ENCODE data around the gene RTN4R. TPM values are rescaled to one million over a fixed set of nuclear protein-coding genes. Genes with fewer than 3 reads are reported as not detected.

Gene RTN4R
- total and polyA plus RNA-seq, 2 of the 13 experiments (the other 11 are each of a cell fraction or from before 2014, with no cell fraction given): 0.22 to 0.77 TPM

DNA sequence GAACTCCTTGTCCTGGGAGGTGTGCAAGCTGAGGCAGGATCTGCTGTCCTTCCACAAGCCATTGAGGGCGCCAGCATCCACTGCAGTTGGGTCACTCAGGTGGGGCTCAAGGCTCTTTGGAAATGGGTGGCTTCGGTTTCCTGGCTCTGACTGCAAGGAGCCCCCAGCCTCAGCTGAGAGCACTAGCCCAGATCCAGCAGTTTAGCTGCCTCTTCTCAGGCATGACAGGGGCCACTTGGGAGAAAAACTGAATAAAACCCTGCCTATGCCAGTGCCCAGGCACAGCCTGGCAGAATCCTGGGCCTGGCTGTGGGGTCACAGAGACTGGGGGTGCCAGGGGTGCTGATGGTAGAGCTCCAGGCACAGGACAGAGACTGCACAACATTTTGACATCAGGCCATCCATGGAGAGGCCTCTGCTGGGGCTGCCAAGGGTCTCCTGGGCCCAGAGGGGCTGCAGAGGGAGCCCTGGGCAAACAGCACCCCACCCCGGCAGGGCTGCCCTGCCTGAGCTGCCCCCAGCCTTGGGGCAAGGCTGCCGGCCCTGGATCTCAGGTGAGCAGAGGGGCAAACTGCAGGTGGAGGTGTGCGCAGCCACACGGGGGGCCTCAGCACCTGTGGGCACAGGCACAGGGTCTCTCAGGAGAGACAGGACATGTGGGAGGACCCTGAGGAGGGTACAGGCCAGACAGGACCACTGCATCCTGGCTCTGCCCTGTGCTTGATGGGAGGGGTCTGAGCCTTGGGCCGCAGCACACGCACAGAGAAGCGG lies 28.3 kb downstream of the RTN4R start:
- no peak overlapping the region for H3K4me3 ChIP-seq (replicated peaks in 1 of 3; ENCODE audit: insufficient read depth in 1 of 3, low read depth in 2 of 3, low read length in 3 of 3)
- H3K9me3 ChIP-seq (ENCODE audit: low read length): no peaks in the 10 kb centered on the region
- H4K20me1 ChIP-seq (ENCODE audit: insufficient read depth, low read length): 0 out of 2 replicates have a peak, but pooled peaks cover 2% of the 10 kb centered on the region
- ATAC-seq: no peak
- no peak overlapping the region for H3K4me2 ChIP-seq (ENCODE audit: low read depth, low read length)
- TF ChIP-seq TFE3 (CRISPR knock-in tag; IDR thresholded peaks at IDR 0.05) (no peak), PHF5A (CRISPR knock-in tag; IDR thresholded peaks at IDR 0.05; ENCODE audit: low read depth, unreplicated experiment) (no peak), THAP11 (CRISPR knock-in tag; IDR thresholded peaks at IDR 0.05) (no peak), ZNF33B (CRISPR knock-in tag; IDR thresholded peaks at IDR 0.05) (no peak), ZNF296 (CRISPR knock-in tag; conservative IDR thresholded peaks at IDR 0.05) (no peak), CEBPZ (IDR thresholded peaks at IDR 0.05; ENCODE audit: low read length) (no peak)
- BruUV-seq (replicated peaks): no TSS peak
- in situ Hi-C loops (cut with HindIII; ENCODE audit: extremely low pct_ligation_motif_present, low pct_unique_long_range_greater_than_20kb): loop anchor here (10.0 kb wide), 1 partner anchor 85 kb away; the partner anchor contains the start of gene CCDC188
- no peak for DNase-seq (ENCODE audit: low spot score)
- ChIA-PET CTCF (ENCODE audit: low intra/inter-chr PET ratio, low total read pairs) (no interaction called here), POLR2A (no interaction called here)
- H3K4me1 ChIP-seq (ENCODE audit: insufficient read depth, low read length): 0 out of 2 replicates have a peak, but pooled peaks cover 5% of the 10 kb centered on the region
- intact Hi-C loops (cut with micrococcal nuclease; ENCODE audit: unreplicated experiment): no loop called here
- no peak overlapping the region for H3K9ac ChIP-seq (ENCODE audit: insufficient read depth, low read depth, low read length)
- H3K27ac ChIP-seq (ENCODE audit: extremely low read length, insufficient read depth, low read length): no peak overlapping the region
- H3K79me2 ChIP-seq (ENCODE audit: insufficient read depth, low read length): no peaks in the 10 kb centered on the region
- H3K36me3 ChIP-seq (replicated peaks in 1 of 2; ENCODE audit: control insufficient read depth in 1 of 2, insufficient read depth in 2 of 2, low read length in 2 of 2): no peaks in the 10 kb centered on the region
- FAIRE-seq: no peak
- no peak overlapping the region for H2AFZ ChIP-seq (ENCODE audit: low read length)
- peaks cover 15 to 81% of the 10 kb centered on the region in 2 experiments for H3K27me3 ChIP-seq (ENCODE audit: control insufficient read depth in 1 of 2, insufficient read depth in 2 of 2, low read length in 2 of 2)
- WGBS (ENCODE audit: low lambda C conversion rate): 24% methylated on average over 3 of the region's 9 CpGs

All from HepG2 (cell line).